NCI-H2227 (cell line): ENCODE measurements around the gene PSMB5.

Experiments used
- DNase-seq: peaks from one replicate; lab custom pipeline; 2025; ENCODE audit not compliant: unreplicated experiment; lab: John Stamatoyannopoulos, UW

PSMB5 gene

DNA sequence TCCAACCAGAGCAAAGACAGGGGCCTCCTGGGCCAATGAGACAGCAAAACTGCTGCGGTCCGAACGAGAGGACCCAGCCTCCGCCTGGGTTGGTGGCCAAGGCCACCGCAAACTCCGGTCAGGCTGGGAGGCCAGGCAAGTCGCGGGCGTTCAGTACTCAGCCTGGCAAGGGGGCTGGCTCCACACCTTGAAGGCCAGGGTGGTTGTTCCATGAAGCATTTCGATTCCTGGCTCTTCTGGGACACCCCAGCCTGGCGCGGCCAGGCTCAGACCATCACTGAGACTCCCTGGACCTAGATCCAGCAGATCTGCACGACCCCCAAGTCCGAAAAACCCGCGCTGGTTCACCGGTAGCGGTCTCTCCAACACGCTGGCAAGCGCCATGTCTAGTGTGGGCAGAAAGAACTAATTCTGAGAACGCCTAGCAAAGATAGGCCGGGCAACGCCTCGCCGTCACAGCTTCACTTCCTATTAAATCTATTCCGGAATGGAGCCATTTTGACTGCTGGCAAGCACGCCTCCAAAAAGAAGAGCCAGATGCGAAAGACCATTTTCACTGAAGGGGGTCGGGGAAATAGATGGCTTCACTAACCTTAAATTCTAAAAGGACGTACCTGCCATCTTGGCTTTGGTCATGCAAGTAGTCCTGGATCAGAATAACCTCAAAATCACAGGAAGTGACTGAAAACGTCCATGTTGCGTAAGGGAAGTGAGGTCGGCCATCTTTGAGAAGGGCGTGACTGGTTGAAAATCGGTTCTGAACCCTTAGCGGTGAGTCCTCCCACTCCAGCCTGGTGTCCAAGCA is at the start of gene PSMB5:
Gene PSMB5, minus strand, starts transcription at position 403 of the 805 bp plus-strand sequence. Its CDS starts 19 bp downstream, at position 384.
- no peak for DNase-seq

DNA sequence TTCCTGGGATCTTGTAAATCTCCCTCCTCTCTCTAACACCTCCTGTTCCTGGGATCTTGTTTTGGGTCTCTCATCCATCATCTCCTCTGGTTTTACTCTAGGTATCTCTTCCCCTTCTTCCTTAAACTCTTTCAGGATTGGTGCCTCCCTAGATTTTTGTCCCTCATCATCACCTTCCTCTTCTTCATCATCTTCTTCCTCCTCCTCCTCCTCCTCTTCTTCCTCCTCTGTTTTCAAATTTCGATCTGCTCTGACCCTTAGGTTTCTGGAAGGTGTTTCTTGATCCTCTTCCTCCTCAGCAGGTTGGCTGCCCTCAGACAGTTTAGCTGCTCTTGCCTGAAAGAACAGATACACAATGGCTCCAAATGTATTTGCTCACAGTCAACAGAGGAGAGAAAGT is 45.8 kb upstream of the PSMB5 start:
- DNase-seq, result no peak

GRCh38 chr14:23079716-23080115 is 45.0 kb upstream of the PSMB5 start:
- DNase-seq, result no peak

DNA sequence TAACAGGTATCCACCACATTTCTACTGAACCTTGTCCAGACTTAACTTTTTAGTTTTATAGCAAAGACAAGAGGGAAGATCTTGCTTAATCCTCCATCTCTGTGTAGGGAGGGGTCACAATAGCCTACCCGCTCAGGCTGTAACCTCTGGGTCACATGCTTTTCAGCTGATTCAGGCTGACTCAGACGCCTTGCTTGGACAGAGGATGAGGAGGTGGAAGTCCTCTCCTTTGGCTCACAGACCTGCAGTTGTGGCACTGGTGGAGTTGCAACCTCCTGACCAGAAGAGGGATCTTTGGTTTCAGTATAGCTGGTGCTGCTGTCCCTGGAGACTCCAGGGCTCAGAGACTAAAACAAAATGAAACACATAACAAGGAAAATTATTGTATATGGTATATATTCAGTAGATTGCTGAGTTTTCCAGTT is 44.0 kb upstream of the PSMB5 start:
- no peak for DNase-seq

DNA sequence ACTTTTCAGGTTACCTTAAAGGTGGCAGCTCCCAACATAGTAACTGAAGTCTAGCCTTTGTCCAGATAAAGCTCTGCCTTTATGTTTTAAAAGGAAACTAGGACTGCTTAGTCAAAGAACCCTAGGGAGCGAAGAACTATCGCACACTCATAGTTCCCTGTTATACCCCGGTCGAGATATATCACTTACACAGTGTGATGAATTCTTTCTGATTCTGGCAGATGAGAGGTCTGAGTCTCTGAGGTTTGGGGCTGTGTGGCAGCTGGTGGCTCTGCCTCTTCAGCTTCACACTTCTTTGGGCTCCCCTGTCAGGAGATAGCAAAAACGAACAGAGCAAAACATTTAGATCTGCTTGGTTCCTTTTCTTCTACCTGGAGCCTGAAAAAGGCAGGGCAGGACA is 43.3 kb upstream of the PSMB5 start:
- DNase-seq, result no peak

DNA sequence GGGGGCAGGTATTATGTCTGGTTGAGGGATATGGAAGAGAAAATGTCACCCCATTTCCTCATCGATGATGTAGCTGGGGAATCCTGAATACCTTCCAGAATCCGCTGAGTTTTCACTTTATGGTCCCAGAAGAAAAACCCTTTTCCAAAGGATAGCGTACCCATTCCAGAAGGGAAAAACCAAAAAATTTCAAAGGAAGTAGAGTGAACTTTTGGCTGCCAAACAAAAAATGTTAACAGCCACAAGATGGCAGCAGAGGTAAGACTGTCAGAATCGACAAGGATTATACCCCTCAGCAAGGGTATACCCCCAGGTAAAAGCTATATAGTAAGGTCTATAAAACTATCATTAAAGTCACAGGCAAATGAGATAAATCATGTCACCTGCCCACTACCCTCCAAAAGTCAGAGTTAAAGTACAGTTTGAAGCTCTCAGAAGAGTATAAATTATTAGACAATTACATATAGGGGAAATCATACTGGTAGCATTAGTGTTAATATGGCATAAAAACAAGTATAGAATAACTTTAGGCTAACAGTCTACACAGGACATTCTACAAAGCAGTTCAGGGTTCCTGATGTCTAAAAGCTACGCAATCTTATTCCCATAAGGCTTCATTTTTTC is 42.2 kb upstream of the PSMB5 start:
- no peak for DNase-seq

DNA sequence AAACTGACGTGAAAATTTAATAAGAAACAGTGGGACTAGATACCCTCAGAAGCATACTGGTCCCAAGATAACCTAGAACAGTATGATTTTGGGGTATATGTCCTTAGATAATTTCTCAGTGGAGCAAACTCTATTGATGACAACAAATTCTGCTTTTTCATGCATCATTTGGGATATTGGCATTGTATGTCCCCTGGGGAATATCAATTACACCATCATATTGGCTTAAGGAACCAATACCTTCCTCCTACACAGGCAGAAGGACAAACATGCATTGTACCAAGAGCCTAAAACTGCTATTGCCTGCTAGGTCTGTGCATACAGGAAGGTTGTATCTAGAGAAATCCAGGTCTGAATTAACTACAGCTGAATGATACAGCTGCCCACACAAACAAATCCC is 40.2 kb upstream of the PSMB5 start:
- no peak for DNase-seq

GRCh38 chr14:23071921-23072539 is 37.3 kb upstream of the PSMB5 start:
- no peak for DNase-seq

- no peak for DNase-seq
Measured at GRCh38 chr14:23071244-23071920, 36.7 kb upstream of the PSMB5 start.

- no peak for DNase-seq
Measured at GRCh38 chr14:23070262-23071129, 35.8 kb upstream of the PSMB5 start.

DNA sequence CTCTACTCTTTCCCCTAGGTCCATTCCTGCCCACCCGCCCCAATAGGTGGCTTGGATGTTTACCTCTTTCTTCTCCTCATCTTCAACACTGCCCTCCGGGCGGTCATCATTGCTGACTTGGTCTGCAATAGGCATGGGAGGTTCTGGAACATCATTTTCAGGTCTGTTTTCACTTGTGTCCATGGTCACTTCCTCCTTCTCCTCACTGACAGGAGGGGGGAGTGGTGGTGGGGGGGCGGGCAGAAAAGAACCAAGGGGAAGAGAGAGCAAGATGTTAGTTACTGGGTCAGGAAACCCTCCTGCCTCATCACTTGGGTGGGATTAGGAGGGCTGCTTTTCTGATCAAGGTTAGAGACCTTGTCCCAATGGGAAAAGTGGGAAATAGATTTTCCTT is 34.7 kb upstream of the PSMB5 start:
- DNase-seq, result no peak

DNA sequence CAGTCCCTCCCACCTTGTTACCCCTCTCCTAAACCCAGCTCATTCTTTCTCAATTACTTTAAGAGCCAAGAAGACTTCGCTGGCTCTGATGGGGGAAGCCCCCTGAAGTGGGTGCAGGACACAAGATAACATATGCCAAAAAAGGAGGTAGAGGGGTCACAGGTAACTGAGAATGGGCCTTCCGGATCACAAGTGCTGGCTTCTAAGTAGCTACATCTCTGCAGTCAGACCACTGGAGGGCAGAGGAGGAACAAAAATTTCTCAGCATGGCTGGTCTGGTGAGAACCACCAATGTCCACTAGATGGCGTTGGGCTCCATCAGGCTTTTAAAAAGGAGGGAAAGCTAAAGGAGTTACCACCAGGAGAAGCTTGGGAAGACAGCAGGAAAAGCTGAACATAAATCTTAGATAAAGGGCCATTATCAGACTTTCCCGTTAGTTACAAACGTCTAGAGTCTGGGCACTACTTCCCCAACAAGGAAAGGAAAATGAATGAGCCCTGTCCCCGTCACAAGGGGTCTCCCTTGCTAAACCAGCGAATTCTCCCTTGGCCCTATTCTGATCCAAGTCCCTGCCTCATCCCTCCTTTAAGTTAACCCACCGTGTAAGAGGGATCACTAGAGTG is 34.2 kb upstream of the PSMB5 start:
- no peak for DNase-seq

DNA sequence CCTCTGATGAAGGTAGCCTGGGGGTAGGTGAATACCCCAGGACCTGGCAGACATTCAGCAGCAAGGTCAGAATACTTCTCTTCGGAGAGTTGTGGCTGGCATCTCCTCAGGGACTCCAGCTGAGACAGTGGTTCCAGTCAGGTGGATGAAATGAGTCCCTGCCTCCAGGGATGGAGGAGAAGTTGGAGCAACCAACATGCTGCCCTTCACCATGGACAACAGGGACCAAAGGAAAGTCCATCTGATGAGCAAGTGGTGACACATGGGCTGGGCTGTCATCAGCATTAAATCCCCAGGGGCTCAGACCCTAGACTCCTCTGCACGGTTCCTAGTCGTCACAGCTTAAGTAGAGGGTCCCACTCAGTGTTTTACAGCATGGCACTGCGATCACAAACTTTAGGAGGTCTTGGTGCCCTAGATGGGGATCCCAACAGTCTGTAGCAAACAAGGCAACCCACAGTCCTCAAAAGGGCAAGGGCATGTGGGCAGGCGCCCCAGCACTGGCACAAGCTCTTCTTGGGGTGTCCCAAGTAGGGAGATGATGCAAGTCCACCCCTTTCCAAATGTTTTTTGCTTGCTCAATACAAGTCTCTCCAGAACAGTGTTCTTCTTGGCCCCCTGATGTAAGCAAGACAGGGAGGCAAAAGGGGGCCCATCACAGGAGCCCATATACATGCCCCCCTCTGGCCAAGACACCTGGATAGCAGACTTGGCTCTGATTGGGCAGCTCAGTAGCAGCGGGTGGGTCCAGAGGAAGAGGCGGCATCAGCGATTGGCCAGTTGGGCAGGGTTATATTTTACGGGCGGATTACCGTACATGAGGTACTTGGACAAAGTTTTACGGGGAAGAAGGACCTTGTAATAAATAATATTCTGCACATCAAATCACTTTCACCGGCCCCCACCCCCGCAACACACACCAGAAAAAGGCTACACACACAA is 33.4 kb upstream of the PSMB5 start:
- DNase-seq, result no peak

DNA sequence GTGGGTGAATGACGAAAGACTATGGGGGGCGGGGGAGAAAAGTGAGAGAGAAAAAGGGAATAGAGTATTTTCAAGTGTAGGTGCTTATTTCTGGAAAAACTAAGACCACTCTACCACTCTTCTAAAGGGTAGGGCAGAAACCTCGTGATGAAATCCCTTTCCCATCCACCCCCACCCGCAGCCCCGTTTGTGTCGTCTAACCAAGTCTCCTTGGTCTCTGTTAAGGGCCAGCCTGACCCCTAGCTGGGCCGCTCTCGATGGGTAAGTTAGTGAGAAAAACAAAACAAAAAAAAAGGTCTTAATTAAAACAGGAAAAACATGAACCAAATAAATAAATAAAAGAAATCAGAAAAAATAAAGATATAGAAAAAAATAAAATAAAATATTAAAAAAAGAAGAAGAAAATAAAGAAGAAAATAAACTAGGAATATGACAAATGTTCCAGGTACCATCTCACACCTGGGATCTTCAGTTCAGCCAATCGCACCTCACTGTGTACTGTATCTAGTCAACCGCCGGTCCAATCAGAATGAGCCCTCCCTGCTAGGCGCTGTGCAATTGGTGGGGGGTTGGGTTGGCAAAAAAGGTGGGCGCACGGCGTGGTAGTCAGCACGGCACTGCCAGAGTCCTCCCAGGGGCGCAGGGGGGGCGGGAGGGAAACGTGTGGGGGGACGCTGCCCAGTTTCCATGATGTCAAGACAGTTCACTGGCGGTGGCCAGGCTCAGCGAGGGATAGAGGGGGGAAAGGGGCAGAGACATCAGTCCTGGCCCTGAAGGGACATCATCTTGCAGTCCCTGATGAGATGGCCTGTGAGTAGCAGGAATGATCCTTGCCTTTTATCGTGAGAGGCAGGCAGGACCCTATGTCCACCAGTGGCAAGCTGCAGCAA is 32.4 kb upstream of the PSMB5 start:
- DNase-seq, result no peak

DNA sequence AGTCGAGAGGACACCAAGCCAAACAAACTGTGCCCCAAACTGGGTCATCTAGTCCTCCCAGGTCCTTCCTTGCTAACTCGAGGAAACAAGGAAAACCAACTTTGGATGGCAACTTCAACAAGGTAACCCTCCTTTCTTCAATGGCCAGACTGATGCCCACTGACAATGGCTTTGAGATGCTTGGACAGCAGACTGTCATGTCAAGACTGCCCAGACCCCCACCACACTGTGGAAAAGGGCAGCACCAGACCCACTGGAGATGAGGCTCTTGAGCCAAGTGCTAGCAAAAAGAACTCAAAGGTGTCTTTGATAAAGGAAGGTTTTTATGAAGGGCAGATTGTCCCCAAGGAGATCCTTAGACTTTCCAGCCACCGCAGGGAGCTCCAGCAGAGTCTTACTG is 31.7 kb upstream of the PSMB5 start:
- no peak for DNase-seq

DNA sequence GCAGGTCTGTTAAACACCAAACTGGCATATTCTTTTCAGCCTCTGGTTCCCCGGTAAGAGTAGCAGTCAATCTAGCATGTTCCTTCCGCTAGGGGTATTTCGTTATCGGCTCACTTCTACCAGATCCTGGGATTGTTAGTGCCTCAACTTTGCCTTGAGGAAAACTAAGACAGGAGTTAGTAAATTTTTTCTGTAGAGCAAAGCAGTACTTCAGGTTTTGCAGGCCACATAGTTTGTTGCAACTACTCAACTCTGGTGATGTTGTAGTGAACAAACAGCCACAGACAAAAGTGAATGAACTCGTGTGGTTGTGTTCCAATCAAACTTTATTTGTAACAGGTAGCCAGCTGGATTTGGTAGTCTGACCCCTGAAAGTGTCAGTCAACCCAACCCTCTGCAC is 28.9 kb upstream of the PSMB5 start:
- no peak for DNase-seq

- no peak for DNase-seq
Measured at GRCh38 chr14:23062002-23062401, 27.3 kb upstream of the PSMB5 start.
